Loucy (cell line): ENCODE results near the gene RPL12.

ENCODE experiments used
- EZH2phosphoT487 ChIP-seq: fragments of 200-600 bp; IDR thresholded peaks from 2 replicates; pipeline ENCODE4 v1.6.1; 2018; ENCODE audit warnings: antibody characterized with exemption, mild to moderate bottlenecking, moderate library complexity, borderline replicate concordance
- TF ChIP-seq, protein P1 (sequence below): fragments of 200-600 bp; sonication (generic); conservative IDR thresholded peaks from 2 replicates; pipeline ENCODE4 v1.5.1; 2014; ENCODE audit warnings: mild to moderate bottlenecking, antibody characterized with exemption, low read length

DNA sequence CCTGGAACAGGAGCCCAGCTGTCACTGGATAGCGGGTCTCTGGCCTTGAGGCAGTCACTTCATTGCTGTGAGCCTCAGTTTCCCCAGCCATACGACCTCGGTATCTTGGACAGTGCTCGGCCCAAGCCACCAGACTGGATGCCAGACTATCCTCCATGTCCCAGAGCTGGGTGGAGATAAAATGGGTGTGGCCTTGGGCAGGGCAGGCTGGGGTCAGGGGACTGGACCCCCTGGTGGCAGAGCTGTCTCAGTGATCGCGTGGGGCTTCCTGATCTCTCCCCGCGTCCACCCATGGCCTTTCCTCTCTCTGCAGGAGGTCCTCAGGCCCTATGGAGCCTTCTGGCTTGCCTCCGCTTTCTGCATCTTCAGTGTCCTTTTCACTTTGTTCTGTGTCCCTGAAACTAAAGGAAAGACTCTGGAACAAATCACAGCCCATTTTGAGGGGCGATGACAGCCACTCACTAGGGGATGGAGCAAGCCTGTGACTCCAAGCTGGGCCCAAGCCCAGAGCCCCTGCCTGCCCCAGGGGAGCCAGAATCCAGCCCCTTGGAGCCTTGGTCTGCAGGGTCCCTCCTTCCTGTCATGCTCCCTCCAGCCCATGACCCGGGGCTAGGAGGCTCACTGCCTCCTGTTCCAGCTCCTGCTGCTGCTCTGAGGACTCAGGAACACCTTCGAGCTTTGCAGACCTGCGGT lies 44.3 kb downstream of the RPL12 start:
- TF ChIP-seq, protein P1, sequence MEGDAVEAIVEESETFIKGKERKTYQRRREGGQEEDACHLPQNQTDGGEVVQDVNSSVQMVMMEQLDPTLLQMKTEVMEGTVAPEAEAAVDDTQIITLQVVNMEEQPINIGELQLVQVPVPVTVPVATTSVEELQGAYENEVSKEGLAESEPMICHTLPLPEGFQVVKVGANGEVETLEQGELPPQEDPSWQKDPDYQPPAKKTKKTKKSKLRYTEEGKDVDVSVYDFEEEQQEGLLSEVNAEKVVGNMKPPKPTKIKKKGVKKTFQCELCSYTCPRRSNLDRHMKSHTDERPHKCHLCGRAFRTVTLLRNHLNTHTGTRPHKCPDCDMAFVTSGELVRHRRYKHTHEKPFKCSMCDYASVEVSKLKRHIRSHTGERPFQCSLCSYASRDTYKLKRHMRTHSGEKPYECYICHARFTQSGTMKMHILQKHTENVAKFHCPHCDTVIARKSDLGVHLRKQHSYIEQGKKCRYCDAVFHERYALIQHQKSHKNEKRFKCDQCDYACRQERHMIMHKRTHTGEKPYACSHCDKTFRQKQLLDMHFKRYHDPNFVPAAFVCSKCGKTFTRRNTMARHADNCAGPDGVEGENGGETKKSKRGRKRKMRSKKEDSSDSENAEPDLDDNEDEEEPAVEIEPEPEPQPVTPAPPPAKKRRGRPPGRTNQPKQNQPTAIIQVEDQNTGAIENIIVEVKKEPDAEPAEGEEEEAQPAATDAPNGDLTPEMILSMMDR = no peak
- no peak for TF ChIP-seq EZH2phosphoT487
